DMS53 (cell line): ENCODE measurements around the gene CALHM2.
A peak's percentile ranks its signal among the peaks of the same experiment; 100 is the strongest.
"Not testable (repeated sequence)": the region's sequence is repeated elsewhere in the genome, so short reads cannot be mapped to it uniquely, and the experiment has no call there.

ENCODE experiments used
- DNase-seq: peaks from one replicate; lab custom pipeline; 2025; lab: John Stamatoyannopoulos, UW

Gene CALHM2

DNA sequence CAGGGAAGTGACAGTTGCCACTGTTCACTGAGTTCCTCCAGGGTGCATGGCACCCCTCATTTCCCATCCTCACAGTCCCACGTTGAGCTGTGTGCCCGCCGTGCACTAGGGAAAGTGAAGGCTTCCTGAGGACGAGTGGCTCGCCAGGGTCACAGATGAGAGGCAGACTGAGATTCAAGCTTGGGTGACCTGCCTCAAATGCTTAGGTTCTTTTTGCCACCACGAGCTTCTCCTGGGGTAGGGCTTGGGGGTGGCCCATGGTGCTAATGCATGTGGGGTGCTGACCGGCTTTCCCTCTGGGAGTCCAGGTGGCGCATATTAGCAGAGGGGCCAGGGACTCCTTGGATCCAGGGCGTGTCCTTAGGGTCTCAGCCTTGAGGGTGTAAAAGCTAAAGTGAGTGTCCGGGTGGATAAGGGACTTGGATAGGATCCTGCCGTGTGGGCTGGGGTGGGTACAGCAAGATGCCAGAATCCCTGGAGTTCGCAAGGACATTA, 1.9 kb downstream of the CALHM2 start:
- DNase-seq = no peak

DNA sequence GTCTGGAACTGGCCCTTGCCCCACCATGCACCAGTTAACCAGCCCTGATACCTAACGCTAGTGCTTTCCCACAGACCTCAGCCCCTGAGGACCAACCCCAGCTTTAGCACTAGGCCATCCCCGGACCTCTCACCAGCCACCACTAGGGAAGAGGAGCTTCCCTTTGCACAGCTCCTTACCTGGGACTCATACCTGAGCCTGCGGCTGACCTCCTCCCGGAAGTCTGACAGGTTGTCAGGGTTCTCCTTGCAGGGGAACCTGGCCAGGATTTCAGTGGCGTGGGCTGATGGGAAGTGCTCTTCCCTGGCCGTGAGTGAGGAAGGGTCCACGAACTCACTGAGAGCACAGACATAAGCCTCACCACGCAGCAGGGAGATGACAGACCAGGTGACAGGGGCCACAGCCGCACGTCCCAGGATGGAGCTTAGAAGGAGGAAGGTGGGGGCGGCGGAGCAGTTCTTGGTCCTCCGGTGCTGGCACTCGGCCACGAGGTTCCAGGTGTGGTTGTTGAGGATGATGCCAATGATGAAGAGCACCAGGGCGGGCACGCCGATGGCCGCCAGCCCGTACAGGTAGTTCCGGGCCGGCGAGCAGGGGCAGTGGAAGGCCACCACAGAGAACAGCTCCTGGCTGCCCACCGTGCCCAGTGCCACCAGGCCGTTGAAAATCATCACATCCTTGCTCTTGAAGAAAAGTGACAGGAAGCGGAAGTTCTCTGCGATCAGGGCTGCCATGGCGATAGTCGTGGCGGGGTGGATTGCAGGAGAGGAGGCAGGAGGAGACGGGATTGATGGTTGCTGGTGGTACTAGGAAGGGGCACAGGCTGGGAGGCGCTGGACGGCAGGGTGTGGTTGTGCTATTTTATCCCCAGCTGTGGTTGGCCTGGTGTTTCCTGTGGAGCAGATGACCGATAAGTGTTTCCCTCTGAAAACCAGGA, 2.7 kb downstream of the CALHM2 start:
- no peak for DNase-seq

DNA sequence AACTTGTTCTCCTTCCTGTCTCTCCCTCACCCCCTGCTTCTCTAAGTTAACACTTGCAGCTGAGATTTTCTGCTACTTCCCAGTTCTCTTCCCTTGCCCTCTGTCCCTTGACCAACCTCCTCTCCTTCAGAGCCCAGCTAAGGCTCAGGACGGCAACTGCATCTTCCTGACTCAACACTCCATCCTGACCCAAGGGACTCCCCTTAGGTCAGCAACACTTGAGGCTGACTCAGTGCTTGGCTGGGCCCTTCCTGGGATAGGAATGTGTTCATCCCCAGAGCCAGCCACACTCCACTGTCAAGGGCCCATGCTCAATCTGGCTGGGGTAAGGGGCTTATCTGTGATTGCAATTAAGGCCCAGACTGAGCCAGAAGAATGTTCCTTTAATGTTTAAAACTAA, 3.4 kb downstream of the CALHM2 start:
- DNase-seq = no peak

DNA sequence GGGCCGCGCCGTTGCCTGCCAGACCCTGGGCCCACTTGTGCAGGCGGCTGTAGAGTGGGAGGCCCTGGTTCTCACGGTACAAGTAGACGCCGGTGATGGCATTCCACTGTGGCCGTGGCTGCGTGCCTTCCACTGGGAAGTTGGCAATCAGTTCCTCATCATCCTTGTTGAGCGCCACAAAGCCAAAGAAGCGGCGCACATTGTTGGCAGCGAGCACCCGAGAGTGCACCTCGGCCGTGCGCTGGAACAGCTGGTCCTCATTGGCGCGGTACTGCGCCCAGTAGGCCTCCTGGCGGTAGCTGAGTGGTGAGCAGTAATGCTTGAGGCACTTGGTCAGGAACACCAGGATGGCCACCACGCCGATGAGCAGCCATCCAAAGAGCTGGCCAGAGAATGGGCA, 5.0 kb downstream of the CALHM2 start:
- no peak for DNase-seq

DNA sequence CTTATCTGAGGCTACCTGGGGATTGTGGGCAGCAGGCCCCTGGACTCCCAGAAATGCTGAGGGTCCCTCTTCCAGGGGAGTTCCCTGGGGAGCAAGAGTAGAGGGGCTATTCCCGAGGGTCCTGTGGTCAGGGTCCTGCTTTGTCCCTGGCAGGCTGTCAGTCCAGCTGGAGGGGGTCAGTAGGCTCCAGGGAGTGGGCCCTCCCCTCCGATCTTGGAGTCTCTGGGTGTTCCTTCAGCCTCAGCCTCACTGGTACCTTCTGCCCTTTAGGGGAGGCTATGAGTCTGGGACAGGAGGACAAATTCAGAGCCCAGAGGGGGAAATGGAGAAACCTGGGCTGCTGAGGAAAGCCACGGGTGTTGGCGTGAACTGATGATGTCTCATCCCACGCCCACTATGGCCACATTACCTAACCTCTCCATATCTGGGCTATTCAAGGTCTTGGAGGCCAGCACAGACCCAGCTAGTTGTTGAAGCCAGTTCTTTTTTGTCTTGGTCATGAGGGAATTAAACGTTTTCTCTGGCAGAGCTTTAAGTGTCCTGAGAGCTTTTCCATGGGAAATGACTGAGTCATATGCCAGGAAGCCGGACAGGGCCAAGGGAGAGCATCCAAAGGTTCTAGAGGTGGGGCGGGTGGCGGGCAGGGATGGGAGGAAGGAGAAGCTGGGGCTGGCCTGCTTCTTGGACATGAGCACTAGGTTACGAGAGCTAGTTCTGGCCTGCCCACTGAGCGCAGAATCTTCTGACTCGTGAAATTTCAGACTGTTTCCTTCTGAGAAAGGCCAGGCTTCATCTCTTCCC, 6.2 kb downstream of the CALHM2 start:
- no peak for DNase-seq

DNA sequence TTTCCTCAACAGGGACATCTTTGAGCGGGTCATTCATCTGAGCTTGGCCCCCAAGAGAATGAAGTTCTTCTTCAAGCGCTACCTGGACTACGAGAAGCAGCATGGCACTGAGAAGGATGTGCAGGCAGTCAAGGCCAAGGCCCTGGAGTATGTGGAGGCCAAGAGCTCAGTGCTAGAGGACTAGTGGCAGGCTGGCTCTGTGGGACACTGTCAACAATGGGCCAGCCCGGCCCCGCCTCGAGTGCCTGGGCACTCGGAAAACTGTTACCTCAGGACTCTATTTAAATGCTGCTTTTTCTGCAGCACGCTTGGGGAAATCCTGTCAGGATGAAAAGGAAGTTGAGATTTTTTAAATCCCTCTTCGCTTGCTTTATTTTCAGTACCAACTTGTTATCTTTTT, 6.8 kb downstream of the CALHM2 start:
- DNase-seq = no peak

DNA sequence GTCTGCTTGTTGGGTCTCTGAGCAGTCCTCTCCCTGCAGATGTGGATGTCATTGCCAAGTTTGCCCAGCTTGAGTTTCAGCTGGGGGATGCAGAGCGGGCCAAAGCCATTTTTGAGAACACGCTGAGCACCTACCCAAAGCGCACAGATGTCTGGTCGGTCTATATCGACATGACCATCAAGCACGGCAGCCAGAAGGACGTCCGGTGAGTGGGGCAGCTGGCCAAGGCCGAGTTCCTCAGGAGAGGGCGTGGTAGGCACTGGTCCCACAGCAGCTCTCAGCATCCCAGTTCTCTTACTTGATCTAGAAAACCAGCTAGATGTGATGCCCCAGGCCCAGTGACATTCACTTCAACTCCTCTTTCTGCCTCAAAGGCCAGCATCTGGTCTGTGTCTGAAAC, 7.7 kb downstream of the CALHM2 start:
- no peak for DNase-seq

DNA sequence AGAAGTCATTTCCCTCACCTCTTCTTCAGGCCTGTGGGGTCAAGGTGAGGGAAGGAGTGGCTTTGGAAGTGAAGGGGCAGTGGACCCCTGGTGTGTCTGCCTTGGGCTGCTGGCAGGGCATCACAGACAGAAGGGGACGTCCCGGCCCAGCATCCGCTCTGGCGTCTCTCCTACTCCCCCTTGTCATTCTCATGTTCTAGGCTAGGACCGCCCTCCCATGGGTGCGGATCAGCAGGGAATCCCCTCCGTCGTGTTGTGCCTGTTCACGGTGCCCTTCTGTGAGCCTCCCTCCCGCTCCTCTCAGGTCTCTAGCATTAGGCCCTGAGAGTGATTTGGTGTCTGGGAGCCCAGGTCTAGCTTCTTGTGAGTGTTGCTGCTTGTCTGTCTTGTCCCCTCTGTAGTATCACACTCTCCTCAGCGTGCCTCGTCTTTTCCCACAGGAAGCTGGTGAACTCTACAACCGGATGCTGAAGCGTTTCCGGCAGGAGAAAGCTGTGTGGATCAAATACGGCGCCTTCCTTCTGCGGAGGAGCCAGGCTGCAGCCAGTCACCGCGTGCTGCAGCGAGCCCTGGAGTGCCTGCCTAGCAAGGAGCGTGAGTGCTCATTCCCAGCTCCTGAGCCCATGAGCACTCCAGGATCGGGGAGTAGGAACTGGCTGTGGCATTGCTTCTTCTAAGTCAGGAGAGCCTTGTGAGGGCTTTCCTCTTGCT, 8.5 kb downstream of the CALHM2 start:
- no peak for DNase-seq

DNA sequence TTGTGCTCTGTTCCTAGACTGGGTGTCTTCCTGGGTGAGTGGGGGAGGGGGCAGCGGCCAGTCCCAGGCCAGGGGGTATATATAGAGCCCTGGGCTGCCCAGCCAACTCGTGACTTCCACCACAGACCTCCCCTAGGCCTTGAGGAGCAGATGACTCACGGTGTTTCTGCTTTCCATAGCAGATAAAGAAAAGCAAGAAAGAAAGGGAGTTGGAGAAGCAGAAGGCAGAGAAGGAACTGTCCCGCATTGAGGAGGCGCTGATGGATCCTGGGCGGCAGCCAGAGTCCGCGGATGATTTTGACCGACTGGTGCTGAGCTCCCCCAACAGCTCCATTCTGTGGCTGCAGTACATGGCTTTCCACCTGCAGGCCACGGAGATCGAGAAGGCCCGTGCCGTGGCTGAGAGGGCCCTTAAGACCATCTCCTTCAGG, 10.1 kb downstream of the CALHM2 start:
- DNase-seq = no peak

DNA sequence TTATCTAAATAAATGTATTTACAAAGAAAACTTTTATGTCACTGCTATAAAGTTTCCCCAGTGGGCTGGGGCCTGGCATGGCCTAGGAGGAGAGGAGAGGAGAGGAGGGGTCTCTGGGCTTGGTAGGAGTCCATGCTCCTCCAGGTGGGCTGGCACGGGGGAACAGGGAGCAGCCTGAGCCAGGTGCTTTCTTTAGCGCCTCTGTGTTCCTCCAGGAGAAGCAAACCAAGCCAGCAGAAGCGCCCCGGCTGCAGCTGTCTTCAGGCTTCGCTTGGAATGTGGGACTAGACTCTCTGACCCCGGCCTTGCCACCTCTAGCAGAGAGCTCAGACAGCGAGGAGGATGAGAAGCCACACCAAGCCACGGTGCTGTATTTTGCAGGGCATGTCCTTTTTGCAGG, 10.6 kb downstream of the CALHM2 start:
- no peak for DNase-seq

DNA sequence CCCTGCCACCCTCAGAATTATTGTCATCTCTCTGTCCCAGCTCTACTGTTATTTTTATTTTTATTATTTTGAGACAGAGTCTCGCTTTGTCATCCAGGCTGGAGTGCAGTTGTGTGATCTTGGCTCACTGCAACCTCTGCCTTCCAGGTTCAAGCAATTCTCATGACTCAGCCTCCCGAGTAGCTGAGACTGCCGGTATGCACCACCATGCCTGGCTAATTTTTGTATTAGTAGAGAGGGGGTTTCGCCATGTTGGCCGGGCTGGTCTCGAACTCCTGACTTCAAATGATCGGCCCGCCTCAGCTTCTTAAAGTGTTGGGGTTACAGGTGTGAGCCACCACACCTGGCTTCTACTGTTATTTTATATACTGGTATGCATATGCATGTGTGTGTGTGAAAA, 11.0 kb downstream of the CALHM2 start:
- no peak for DNase-seq

DNA sequence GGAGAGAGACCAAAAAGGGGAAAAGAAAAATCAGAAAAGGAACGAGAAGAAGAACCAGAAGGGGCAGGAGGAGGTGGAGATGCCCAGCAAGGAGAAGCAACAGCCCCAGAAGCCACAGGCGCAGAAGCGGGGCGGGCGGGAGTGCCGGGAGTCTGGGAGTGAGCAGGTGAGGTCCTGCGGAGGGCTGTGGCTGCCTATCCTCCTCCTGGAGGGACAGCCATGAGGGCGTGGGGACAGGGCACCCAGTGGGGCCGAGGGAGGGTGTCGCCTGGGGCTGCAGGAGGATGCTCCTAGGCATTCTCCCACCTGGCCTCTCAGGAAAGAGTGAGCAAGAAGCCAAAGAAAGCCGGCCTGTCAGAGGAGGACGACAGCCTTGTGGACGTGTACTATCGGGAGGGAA, 11.8 kb downstream of the CALHM2 start:
- no peak for DNase-seq

DNA sequence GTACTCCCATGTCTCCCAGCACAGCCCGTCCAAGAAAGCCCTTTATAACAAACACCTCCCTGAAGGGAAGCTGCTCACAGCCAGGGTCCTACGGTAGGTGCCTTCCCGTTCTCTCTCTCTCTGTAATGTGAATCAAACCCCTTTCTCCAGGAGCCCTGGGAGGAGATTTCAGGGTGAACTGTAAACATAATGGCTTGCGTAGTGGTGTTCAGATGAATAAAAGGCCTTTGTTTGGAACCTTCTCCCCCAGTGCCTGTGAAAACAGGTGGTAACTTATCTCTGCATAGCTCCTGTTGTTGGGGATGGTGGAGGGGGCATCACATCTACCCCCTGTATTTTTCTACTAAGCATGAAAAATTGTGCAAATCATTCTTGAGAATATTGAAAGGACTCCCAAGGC, 12.4 kb downstream of the CALHM2 start:
- no peak for DNase-seq

DNA sequence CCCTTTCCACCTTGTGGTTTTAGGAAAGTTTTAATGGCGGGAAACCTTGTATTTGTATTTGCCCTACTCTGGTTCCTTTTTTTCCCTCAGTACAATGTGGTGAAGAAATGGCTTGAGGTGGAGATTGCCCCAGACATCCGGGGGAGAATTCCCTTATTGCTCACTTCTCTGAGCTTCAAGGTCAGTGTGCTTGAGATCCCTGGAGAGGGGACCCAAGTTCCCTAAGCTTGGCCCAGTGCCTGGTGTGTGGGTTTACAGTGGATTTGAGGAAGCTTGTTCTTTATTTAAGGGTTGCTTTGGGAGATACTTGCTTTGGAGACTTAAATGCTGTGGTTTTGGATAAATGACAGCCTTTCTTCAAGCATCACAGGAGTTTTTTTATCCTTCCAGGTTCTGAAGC, 18.3 kb downstream of the CALHM2 start:
- no peak for DNase-seq

DNA sequence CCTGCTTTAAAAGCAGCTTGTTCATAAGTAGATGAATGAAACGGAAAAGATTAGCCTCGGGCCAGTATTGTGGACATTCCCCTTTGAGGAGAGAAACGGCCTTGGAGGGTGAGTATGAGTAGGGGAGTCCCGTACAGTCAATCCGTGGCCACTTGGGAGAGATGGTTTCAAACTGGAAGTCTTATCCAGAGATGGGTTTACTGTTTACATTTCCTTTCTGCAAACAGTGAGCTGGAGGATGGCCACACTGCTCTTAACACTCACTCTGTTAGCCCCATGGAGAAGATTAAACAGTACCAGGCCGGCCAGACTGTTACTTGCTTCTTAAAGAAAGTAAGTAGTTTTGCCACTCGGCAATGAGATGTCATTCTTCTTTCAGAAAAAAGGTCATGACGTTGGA, 20.3 kb downstream of the CALHM2 start:
- peak; percentile 39 for DNase-seq

DNA sequence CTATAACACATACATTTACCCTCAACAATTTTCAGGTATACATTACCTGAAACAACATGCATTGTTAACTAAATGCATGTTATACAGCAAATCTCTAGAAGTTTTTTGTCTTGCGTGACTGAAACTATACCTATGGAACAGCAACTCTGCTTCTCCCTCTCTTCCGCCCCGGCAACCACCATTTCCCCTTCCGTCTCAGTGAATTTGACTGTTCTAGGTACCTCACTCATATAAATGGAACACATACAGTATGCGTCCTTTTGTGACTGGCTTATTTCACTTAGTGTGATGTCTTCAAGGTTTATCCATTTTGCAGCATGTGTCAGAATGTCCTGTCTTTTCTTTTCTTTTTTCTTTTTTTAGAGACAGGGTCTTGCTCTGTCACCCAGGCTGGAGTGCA, 22.5 kb downstream of the CALHM2 start:
- no peak for DNase-seq

DNA sequence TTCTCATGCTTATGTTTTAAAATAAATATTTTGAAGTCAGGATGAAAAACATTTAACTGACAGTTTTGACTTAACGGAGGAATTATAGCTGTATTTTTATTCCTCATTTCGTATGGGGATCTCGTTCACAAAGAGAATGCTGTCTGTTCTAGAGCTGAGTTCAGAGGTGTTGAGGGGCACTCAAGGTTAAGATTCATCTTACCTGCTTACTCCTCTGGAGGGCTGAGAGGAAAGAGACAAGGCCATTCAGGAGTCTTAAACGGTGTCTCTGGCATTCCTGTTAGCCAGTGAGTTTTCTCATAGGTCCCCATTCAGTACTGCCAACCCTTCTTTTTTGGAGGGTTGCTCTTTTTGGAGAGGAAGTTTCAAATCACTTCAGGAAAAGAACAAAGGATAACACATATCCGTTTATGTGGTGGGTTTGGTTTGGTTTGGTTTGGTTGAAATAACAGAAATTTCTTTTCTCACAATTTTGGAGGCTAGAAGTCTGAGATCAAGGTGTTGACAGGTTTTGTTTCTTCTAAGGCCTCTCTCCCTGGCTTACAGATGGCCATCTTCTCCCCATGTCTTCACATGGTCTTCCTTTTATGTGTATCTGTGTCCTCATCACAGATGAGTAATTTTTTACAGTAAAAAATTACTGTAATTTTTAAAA, 23.1 kb downstream of the CALHM2 start:
- DNase-seq = no peak

DNA sequence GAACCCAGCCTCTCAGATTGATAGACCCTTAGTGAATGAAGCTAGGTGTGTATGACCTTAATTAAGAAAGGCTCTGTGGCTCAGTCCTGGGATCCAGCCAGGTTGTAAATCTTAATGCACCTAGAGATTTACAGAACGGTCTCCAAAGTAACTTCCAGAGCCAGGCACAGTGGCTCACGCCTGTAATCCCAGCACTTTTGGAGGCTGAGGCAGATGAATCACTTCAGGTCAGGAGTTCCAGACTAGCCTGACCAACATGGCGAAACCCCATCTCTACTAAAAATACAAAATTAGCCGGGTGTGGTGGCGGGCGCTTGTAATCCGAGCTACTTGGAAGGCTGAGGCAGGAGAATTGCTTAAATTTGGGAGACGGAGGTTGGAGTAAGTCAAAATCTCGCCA, 24.3 kb downstream of the CALHM2 start:
- no peak for DNase-seq

DNA sequence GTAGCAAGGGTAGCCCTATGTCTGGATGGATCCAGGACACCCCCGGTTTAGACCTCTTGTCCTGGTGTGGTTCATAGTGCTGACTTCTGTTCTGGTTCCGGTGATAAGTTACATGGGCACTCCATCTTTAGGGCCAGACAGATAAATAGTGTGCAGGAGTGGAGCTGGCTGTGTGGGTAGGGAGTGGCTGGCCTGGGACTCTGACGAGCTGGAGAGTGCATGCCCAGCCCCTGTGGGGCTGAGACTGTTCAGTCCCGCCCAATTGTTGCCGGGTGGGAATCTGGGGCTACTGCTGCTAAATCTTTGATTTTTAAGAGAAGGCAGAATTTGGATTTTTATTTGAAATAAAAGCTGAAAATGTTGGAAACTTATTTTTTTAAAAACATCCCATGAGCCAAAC, 28.4 kb downstream of the CALHM2 start:
- no peak for DNase-seq

DNA sequence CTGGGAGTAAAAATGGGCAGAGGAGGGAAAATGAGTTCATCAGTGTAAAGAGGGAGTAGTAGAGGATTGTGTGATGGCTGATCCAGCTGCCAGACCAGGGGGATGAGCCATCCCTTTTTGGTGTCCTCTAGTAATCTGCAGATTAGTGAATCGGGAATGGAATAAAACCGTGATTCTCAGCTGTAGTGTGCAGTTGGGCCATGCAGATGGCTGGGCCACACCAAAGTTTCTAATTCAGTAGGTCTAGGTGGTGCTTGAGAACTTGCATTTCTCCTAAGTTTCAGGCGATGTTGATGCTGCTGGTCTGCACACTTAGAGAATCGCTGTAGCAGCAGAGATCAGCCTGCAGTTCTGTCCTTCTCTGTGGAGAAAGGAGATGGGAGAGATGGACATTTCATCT, 33.1 kb downstream of the CALHM2 start:
- no peak for DNase-seq

DNA sequence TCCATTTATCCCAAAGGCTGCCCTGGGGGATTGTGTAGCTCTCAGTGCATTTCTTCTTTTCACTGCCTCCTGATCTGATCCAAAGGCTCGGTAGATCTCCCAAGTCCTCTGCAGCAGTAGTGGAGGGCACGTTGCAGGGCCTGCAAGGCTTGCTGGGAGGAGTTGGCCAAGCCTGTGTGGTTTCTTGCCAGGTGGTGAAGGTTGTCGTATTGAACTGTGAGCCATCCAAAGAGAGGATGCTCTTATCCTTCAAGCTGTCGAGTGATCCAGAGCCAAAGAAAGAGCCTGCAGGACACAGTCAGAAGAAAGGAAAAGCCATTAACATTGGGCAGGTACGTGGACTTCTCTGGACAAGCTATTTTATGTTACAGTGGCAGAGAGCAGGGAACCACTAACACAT, 34.6 kb downstream of the CALHM2 start:
- no peak for DNase-seq

DNA sequence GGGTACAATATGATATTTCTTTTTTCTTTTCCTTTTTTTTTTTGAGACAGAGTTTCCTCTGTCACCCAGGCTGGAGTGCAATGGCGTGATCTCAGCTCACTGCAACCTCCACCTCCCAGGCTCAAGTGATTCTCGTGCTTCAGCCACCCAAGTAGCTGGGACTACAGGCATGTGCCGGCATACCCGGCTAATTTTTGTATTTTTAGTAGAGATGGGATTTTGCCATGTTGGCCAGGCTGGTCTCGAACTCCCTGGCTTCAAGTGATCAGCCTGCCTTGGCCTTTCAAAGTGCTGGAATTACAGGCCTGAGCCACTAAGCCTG, 35.1 kb downstream of the CALHM2 start:
- DNase-seq = not testable (repeated sequence)
